Measurements from ENCODE around the gene NME4.
"Not testable (repeated sequence)": the region's sequence is repeated elsewhere in the genome, so short reads cannot be mapped to it uniquely, and the experiment has no call there.

NME4 gene

DNA sequence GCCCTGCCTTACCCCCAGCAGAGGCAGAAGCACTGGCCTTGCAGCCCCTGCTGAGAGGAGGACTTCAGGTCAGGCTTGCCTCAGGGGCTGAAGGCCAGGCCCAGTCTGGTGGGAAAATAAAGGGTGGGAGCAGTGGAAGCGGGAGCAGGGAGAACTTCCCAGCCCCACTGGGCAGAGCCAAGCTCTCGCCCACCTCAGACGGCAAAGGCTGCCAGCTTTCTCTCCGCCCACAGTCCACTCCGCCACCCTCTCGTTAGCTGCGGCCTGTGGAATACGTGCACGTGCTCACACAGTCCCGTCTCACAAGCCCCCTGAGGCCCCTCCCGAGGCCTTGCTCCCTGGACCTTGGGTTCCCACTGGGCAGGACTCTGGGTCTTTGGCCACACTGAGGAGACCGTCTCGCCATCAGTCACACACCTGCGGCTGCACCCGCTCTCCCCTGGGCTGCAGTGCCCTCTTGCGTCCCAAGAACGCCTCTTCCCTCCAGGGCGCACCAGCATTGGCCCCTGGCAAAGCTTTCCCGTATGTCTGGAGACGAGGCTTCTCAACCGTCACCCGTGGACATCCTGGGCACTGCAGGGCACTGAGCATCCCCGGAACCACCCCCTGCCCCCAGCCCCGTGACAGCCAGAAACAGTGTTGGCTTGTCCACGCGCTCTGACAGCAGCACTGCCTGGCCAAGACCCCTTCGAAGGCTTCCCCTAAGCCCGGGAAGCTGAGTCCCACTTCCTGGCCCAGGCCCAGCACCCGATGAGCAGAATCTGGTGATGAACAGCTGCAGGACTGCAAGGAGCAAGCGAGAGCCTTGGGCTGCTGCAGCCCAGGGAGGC lies 34.9 kb upstream of the NME4 start:
- DNase-seq = no peak
- TF ChIP-seq, protein P1, sequence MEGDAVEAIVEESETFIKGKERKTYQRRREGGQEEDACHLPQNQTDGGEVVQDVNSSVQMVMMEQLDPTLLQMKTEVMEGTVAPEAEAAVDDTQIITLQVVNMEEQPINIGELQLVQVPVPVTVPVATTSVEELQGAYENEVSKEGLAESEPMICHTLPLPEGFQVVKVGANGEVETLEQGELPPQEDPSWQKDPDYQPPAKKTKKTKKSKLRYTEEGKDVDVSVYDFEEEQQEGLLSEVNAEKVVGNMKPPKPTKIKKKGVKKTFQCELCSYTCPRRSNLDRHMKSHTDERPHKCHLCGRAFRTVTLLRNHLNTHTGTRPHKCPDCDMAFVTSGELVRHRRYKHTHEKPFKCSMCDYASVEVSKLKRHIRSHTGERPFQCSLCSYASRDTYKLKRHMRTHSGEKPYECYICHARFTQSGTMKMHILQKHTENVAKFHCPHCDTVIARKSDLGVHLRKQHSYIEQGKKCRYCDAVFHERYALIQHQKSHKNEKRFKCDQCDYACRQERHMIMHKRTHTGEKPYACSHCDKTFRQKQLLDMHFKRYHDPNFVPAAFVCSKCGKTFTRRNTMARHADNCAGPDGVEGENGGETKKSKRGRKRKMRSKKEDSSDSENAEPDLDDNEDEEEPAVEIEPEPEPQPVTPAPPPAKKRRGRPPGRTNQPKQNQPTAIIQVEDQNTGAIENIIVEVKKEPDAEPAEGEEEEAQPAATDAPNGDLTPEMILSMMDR (IDR thresholded peaks at IDR 0.05) = peak; percentile 65 to 66
- H3K4me3 ChIP-seq = no peak overlapping the region

DNA sequence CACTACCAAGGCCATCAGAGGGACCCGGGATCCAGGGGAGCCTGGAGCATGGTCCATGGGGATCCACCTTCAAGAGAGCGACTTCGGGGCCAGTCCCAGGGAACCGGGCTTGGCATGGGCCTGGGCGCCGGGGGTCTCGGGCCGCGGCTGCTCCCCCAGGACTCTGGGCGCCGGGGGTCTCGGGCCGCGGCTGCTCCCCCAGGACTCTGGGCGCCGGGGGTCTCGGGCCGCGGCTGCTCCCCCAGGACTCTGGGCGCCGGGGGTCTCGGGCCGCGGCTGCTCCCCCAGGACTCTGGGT lies 34.3 kb upstream of the NME4 start:
- peaks cover 12 to 17% (median 13%) of the 10 kb centered on the region in 3 donors for H3K36me3 ChIP-seq
- H3K9me3 ChIP-seq; DNase-seq; H3K4me3 ChIP-seq; H3K27ac ChIP-seq; intact Hi-C loops (cut with DNase I; ENCODE audit: low total_unique reads); H3K4me1 ChIP-seq: not testable (repeated sequence)
- H3K27me3 ChIP-seq = peaks cover 0 to 33% of the 10 kb centered on the region in 2 donors

More for the DNA sequence above, 34.9 kb upstream of the NME4 start:
- Histone ChIP-seq H3K9me3 (no peaks in the 10 kb centered on the region), H3K27ac (no peak overlapping the region), H3K27me3 (peaks cover 0 to 33% of the 10 kb centered on the region in 2 donors), H3K36me3 (peaks cover 7 to 11% (median 7%) of the 10 kb centered on the region in 3 donors), H3K4me1 (peaks cover 0 to 8% (median 4%) of the 10 kb centered on the region in 4 donors)
- intact Hi-C loops (cut with DNase I; ENCODE audit: low total_unique reads) = no loop called here

DNA sequence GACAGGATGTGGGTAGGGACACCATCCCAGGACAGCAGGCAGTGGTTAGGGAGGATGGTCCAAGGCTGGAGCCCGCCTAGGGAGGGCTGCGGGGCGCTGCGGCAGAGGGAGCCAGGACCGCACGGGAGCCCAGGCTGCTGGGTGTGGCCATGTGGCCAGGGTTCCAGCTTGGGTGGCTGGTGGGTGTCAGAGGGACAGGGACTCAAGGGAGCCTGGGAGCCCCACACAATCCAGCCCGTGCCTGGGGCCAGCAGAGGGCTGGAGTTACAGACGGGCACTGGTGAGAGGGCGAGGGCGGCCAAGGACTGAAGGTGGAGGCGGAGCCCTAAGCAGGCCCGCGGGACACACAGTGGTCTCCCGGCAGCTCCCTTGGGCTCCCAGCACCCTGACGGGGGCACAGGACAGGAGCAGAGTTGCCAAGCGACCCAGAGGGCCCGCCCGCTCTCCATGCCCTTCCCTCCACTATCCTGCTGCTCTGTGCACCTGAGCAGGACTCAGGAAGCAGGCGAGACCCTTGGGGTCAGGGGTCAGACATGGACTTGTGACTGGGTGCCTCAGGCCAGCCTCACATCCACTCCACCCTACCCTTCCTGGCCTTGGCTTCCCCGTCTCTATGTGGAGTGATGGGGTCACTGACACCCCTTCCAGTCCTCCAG lies 33.8 kb upstream of the NME4 start:
- Histone ChIP-seq H3K4me3 (no peak overlapping the region), H3K27me3 (peaks cover 0 to 33% of the 10 kb centered on the region in 2 donors), H3K27ac (no peak overlapping the region), H3K4me1 (peaks cover 0 to 8% (median 4%) of the 10 kb centered on the region in 4 donors), H3K36me3 (peaks cover 18 to 22% (median 18%) of the 10 kb centered on the region in 3 donors), H3K9me3 (no peaks in the 10 kb centered on the region)
- TF ChIP-seq, protein P1 (IDR thresholded peaks at IDR 0.05) = no peak
- intact Hi-C loops (cut with DNase I; ENCODE audit: low total_unique reads) = no loop called here
- DNase-seq = no peak

DNA sequence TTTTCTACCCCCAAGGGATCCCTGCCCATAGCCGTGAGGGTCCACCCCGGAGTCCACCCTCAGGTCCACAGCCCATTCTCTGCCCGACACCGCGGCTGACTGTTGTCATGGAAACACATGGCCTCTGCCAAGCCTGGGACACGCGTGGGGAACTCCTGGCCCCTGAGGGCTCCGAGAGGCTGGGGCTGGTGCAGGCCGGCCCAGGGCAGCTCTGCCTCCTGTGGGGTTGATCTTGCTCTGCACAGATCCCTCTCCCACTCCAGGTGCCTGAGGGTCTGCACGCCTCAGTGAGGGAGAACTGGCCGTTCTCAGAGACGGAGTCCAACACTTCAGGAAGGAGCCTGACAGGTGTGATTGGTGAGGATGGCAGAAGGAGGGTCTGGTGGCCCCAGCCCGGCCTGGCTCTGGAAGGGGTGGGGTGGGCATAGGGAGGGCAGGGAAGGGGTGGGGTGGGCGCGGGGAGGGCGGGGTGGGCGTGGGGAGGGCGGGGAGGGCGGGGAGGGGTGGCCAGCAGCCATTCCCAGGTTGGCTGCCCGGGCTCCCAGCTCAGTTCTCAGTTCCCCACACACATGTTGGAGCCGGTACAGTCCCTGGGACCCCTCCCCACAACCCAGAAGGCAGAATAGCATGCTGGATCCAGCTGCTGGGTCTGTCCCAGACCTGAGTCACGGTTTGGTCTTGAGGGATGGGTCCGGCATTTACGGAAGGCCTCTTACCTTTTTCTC lies 33.1 kb upstream of the NME4 start:
- TF ChIP-seq, protein P1 (IDR thresholded peaks at IDR 0.05) = no peak
- no peak for DNase-seq
- no peak overlapping the region for H3K27ac ChIP-seq
- H3K4me3 ChIP-seq = no peak overlapping the region
- H3K36me3 ChIP-seq = peaks cover 25 to 29% (median 25%) of the 10 kb centered on the region in 3 donors
- no peaks in the 10 kb centered on the region for H3K9me3 ChIP-seq
- H3K27me3 ChIP-seq = peaks cover 0 to 33% of the 10 kb centered on the region in 2 donors
- intact Hi-C loops (cut with DNase I; ENCODE audit: low total_unique reads) = no loop called here
- peaks cover 0 to 8% (median 4%) of the 10 kb centered on the region in 4 donors for H3K4me1 ChIP-seq

DNA sequence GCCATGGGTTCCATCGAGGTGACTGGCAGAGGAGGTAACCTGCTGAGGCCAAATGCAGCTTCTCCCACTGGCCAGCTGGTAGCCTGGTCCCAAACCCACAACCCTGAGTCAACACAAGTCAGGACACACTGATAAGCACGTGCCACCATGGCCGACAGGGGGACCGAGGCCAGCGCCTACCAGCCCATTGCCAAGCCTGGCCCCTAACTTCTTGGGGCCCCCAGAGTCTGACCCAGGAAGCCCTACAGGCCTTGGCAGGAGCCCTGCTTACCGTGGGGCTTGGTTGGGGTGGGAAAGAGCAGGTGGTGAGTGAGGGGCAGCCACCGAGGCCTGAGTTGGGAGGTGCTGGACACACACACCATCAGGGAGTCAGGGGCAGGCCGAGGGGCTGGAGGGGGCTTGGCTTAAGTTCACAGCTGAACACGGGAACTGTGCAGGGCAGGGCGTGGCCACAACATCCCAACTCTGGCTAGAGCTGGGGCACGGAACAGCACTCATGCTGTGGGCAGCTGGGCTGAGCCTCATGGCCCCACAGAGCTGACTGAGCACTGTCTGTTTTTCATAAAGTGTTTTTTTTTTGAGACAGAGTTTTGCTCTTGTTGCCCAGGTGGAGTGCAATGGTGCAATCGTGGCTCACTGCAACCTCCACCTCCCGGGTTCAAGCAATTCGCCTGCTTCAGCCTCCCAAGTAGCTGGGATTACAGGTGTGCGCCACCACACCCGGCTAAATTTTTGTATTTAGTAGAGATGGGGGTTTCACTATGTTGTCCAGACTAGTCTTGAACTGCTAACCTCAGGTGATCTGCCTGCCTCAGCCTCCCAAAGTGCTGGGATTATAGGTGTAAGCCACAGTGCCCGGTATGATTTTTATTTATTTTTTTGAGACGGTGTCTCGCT lies 32.2 kb upstream of the NME4 start:
- H3K4me3 ChIP-seq = no peak overlapping the region
- TF ChIP-seq, protein P1 (IDR thresholded peaks at IDR 0.05) = no peak
- intact Hi-C loops (cut with DNase I; ENCODE audit: low total_unique reads) = no loop called here
- no peaks in the 10 kb centered on the region for H3K9me3 ChIP-seq
- H3K36me3 ChIP-seq = peaks cover 25 to 38% (median 26%) of the 10 kb centered on the region in 3 donors
- peaks cover 0 to 33% of the 10 kb centered on the region in 2 donors for H3K27me3 ChIP-seq
- peaks cover 4 to 15% (median 10%) of the 10 kb centered on the region in 4 donors for H3K4me1 ChIP-seq
- no peak overlapping the region for H3K27ac ChIP-seq
- DNase-seq = no peak

All from tibial artery (tissue), 4 donors.